A673 (cell line): Measurements from ENCODE around the gene PLCB4. TPM values are rescaled to one million over a fixed set of nuclear protein-coding genes. Genes with fewer than 3 reads are reported as not detected.

ENCODE experiments used
- BruUV-seq: library from RNA; stranded (reverse); fragments of 400-500 nt; replicated peaks from 2 replicates; lab custom pipeline; 2021; lab: Mats Ljungman, UMichigan
- CTCF ChIA-PET: fragments of 300-600 bp; sonication (Branson Sonifier 250); formaldehyde crosslinking; loops from one replicate; lab custom pipeline; 2022; ENCODE audit warnings: antibody characterized with exemption; lab: Charles Lee
- POLR2A ChIA-PET: fragments of 300-600 bp; sonication (Branson Sonifier 250); formaldehyde crosslinking; loops from one replicate; lab custom pipeline; 2022; ENCODE audit warnings: antibody characterized with exemption; ENCODE audit not compliant: low non-redundant PET; lab: Charles Lee
- DNase-seq: peaks from one replicate; pipeline ENCODE4 v3.0.0-alpha.2; 2015; ENCODE audit warnings: low spot score
- H3K27ac ChIP-seq: fragments of 200-600 bp; sonication (generic); 2 replicates; pipeline ENCODE4 v1.5.1; 2016; ENCODE audit warnings: mixed run types, low read depth, mild to moderate bottlenecking, mixed read lengths, antibody characterized with exemption, low read length; ENCODE audit not compliant: poor library complexity, severe bottlenecking
- H3K27me3 ChIP-seq: fragments of 200-600 bp; sonication (generic); replicated peaks from 2 replicates; pipeline ENCODE4 v1.6.1; 2017; ENCODE audit warnings: mixed run types, low read depth, mild to moderate bottlenecking, mixed read lengths, antibody characterized with exemption, low read length; ENCODE audit not compliant: insufficient read depth, poor library complexity
- H3K36me3 ChIP-seq: fragments of 200-600 bp; sonication (generic); 2 replicates; pipeline ENCODE4 v1.6.1; 2016; ENCODE audit warnings: mixed run types, mild to moderate bottlenecking, mixed read lengths, antibody characterized with exemption, low read length; ENCODE audit not compliant: insufficient read depth, poor library complexity, severe bottlenecking
- H3K4me1 ChIP-seq: fragments of 200-600 bp; sonication (generic); 2 replicates; pipeline ENCODE4 v1.6.1; 2017; ENCODE audit warnings: mixed run types, mild to moderate bottlenecking, mixed read lengths, antibody characterized with exemption, low read length; ENCODE audit not compliant: insufficient read depth, poor library complexity, severe bottlenecking
- H3K4me3 ChIP-seq: fragments of 200-600 bp; sonication (generic); 2 replicates; pipeline ENCODE4 v1.5.1; 2016; ENCODE audit warnings: low read depth, mixed run types, mild to moderate bottlenecking, mixed read lengths, low read length; ENCODE audit not compliant: poor library complexity, severe bottlenecking
- H3K9me3 ChIP-seq: fragments of 200-600 bp; sonication (generic); 2 replicates; pipeline ENCODE4 v1.6.1; 2016; ENCODE audit warnings: mixed run types, low read depth, mild to moderate bottlenecking, mixed read lengths, antibody characterized with exemption, low read length; ENCODE audit not compliant: poor library complexity, severe bottlenecking
- EZH2 ChIP-seq: fragments of 200-600 bp; sonication (generic); IDR thresholded peaks from 2 replicates; pipeline ENCODE4 v1.6.1; 2017; ENCODE audit warnings: borderline replicate concordance, low read depth, mild to moderate bottlenecking, mixed read lengths, antibody characterized with exemption, low read length; ENCODE audit not compliant: poor library complexity, severe bottlenecking
- intact Hi-C: fragments of 100-400 bp; cut with micrococcal nuclease; formaldehyde crosslinking; loops from one replicate; pipeline ENCODE4 v1.10.0; 2022; ENCODE audit not compliant: unreplicated experiment
- total RNA-seq: library from RNA; stranded (reverse); gene quantifications from 2 replicates; pipeline ENCODE4 v1.2.3, GENCODE V29; 2021
- TF ChIP-seq, protein P1 (sequence below): fragments of 300-800, 200-600 bp; sonication (generic); conservative IDR thresholded peaks from 2 replicates; pipeline ENCODE4 v1.5.1; 2017; ENCODE audit warnings: low read depth, mild to moderate bottlenecking, antibody characterized with exemption, low read length, moderate library complexity, mixed read lengths

PLCB4 gene
- total RNA-seq, 1 experiment from 2014 or later: 6.2 TPM

GRCh38 chr20:9409352-9409751 lies 340.5 kb downstream of the PLCB4 start:
- Histone ChIP-seq H3K27ac (no peak overlapping the region), H3K27me3 (no peaks in the 10 kb centered on the region), H3K9me3 (no peaks in the 10 kb centered on the region), H3K4me1 (no peaks in the 10 kb centered on the region), H3K4me3 (no peak overlapping the region), H3K36me3 (no peaks in the 10 kb centered on the region)
- TF ChIP-seq, protein P1, sequence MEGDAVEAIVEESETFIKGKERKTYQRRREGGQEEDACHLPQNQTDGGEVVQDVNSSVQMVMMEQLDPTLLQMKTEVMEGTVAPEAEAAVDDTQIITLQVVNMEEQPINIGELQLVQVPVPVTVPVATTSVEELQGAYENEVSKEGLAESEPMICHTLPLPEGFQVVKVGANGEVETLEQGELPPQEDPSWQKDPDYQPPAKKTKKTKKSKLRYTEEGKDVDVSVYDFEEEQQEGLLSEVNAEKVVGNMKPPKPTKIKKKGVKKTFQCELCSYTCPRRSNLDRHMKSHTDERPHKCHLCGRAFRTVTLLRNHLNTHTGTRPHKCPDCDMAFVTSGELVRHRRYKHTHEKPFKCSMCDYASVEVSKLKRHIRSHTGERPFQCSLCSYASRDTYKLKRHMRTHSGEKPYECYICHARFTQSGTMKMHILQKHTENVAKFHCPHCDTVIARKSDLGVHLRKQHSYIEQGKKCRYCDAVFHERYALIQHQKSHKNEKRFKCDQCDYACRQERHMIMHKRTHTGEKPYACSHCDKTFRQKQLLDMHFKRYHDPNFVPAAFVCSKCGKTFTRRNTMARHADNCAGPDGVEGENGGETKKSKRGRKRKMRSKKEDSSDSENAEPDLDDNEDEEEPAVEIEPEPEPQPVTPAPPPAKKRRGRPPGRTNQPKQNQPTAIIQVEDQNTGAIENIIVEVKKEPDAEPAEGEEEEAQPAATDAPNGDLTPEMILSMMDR: no peak
- TF ChIP-seq EZH2: no peak
- no peak for DNase-seq
- BruUV-seq: no TSS peak
- intact Hi-C loops: no loop called here
- POLR2A ChIA-PET: no interaction called here
- CTCF ChIA-PET: interaction anchor here (3.0 kb wide), 1 partner anchor 201 kb away, joined by 57 read pairs; no protein-coding TSS in a partner anchor

- ChIA-PET CTCF (interaction anchor here (0.5 to 3.0 kb wide), 2 partner anchors 11 to 201 kb away, joined by 3 to 57 read pairs; no protein-coding TSS in a partner anchor), POLR2A (no interaction called here)
- TF ChIP-seq EZH2: no peak
- TF ChIP-seq, protein P1: no peak
- Histone ChIP-seq H3K27ac (no peak overlapping the region), H3K36me3 (no peaks in the 10 kb centered on the region), H3K4me1 (no peaks in the 10 kb centered on the region), H3K4me3 (no peak overlapping the region), H3K27me3 (no peaks in the 10 kb centered on the region), H3K9me3 (no peaks in the 10 kb centered on the region)
- DNase-seq: peak; percentile 15
- BruUV-seq: no TSS peak
- intact Hi-C loops: no loop called here
Measured at GRCh38 chr20:9409981-9410380, 341.1 kb downstream of the PLCB4 start.

- H3K9me3 ChIP-seq: no peaks in the 10 kb centered on the region
- H3K4me1 ChIP-seq: no peaks in the 10 kb centered on the region
- H3K4me3 ChIP-seq: no peak overlapping the region
- DNase-seq: no peak
- no peak overlapping the region for H3K27ac ChIP-seq
- no peaks in the 10 kb centered on the region for H3K36me3 ChIP-seq
- TF ChIP-seq EZH2: no peak
- TF ChIP-seq, protein P1: no peak
- CTCF ChIA-PET: no interaction called here
- intact Hi-C loops: no loop called here
- no peaks in the 10 kb centered on the region for H3K27me3 ChIP-seq
- no TSS peak for BruUV-seq
- POLR2A ChIA-PET: no interaction called here
Measured at GRCh38 chr20:9411833-9412232, 342.9 kb downstream of the PLCB4 start.
